SKM-1 (cell line): Measurements from ENCODE around the gene HECTD2.
"Not testable (repeated sequence)": the region's sequence is repeated elsewhere in the genome, so short reads cannot be mapped to it uniquely, and the experiment has no call there.

ENCODE experiments used
- DNase-seq: peaks from one replicate; lab custom pipeline; 2025; ENCODE audit not compliant: unreplicated experiment; lab: John Stamatoyannopoulos, UW

HECTD2 gene

GRCh38 chr10:91536111-91536510 is 126.0 kb downstream of the HECTD2 start:
- DNase-seq, result no peak

GRCh38 chr10:91536733-91537132 is 126.6 kb downstream of the HECTD2 start:
- DNase-seq, result no peak

DNA sequence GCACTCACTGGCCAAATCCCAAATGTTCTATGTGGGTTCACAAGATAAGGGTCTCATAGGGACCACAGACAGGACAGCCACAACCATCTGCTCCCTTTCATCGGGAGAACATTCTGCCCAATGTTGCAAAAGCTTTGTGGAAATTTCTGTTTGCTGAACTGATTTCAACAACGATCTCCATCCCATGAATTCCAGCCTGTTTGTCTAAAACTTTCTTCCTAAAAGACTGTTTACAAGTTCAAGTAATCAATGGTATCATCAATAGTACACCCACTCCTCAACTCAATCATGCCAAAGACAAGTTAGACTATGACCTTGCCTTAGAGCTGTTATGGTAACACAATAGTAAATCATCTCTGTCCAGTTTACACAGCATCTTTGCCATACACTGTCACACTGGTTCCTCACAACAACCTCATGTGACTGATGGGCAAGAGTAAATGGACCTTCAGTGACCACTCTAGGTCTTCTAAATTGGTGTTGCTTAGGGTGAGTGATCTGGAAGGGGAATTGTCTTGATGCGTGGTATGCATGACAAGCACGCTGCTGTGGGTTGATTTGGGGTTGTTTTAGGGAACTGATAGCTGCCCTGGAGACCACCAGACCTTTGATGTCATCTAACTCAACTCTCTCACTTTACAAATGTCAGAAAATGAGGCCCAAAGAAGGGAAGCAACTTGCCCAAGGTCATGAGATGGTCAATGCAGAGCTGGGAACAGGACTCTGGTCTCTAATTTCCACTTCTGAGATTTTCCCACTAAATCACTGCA is 127.7 kb downstream of the HECTD2 start:
- DNase-seq, result no peak

DNA sequence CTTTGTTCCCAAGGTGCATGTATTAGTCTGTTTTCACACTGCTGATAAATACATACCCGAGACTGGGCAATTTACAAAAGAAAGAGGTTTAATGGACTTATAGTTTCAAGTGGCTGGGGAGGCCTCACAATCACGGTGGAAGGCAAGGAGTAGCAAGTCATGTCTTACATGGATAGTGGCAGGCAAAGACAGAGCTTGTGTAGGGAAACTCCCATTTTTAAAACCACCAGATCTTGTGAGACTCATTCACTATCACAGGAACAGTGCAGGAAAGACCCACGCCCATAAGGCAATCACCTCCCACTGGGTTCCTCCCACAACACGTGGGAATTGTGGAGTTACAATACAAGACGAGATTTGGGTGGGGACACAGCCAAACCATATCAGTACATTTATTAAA is 129.8 kb downstream of the HECTD2 start:
- no peak for DNase-seq

DNA sequence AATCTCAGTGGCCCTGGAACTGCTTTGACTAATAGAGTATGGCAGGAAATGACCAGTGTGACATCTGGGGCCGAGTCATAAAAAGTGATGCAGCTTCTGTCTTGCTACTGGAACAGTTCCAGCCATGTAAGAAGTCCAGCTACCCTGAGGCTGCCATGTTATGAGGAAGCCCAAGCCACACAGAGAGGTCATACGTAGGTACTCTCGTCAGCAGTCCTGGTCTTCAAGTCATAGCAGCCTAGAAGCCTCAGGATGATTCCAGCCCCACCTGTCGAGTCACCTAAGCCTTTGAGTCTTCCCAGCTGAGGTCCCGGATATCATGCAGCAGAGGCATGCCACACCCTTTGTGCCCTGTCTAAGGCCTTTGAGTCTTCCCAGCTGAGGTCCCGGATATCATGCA is 130.6 kb downstream of the HECTD2 start:
- no peak for DNase-seq

DNA sequence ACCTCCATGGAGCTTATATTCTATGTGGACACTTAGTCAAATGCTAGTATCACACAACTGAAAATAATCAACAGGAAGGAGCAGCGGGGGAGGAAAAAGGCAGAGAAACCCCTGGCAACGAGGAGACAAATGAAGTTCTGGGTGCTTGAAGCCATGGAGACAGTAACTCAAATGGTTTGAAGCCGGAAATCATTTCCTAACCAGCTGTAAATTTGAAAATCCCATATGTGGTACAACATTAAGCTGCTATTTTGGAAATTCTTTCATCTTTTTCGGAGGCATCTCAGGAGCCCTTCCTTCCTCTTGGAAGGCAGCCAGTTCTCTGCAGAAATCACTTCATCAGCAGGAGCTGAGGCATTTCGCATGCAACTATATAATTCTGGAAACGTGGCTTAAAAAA is 131.3 kb downstream of the HECTD2 start:
- no peak for DNase-seq

DNA sequence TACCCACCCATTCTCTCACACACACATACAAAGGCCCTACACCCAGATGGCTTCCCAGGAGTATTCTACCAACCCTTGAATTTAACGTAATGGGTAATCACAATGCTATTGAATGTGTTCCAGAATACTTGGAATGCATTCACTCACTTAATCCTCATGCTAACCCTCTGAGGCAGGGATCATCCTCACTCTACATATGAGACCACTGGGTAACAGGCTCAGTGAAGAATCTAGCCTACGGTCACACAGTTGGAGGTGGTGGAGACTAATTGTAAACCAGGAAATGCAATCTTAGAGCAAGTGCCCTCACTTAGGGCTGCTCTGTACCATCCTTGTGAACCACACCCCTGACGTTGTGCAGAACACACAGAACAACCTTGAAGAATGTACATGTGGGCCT is 135.2 kb downstream of the HECTD2 start:
- no peak for DNase-seq

DNA sequence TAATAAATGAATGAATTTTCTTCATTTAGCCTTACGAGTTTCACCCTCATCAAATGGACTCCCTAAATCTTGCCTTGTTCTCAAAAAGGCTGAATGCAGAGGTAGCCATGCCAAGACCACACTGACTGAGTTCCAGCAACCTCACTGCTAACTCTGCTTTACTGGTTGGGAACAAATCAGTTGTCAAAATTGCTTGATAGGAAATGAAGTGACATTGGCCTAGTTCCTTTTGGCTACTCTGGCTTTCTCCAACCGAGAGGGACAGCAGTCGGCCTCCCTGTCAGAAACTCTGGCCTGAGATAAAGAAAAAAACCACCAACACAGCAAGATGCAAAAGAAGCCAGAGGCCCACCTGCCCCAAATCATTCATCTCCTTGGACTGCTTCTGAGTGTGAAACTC is 135.7 kb downstream of the HECTD2 start:
- no peak for DNase-seq

GRCh38 chr10:91549262-91549661 is 139.1 kb downstream of the HECTD2 start:
- DNase-seq, result no peak

DNA sequence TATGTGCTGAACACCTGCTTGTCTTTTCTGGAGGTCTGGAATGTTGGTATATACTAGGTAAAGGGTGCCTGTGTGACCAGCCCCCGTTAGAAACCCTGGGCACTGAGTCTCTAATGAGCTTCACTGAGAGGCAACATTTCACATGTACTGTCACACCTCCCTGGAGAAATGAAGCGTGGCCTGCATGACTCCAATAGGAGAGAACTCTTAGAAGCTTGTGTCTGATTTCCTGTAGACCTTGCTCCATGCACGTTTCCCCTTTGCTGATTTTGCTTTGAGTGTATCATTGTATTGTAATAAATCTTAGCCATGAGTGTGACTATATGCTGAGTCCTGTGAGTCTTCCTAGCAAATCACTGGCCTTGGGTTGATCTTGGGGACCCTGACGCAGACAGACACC is 139.9 kb downstream of the HECTD2 start:
- DNase-seq, result no peak

GRCh38 chr10:91551856-91552255 is 141.7 kb downstream of the HECTD2 start:
- DNase-seq, result no peak

- DNase-seq, result no peak
Measured at GRCh38 chr10:91552274-91553095, 142.3 kb downstream of the HECTD2 start.

DNA sequence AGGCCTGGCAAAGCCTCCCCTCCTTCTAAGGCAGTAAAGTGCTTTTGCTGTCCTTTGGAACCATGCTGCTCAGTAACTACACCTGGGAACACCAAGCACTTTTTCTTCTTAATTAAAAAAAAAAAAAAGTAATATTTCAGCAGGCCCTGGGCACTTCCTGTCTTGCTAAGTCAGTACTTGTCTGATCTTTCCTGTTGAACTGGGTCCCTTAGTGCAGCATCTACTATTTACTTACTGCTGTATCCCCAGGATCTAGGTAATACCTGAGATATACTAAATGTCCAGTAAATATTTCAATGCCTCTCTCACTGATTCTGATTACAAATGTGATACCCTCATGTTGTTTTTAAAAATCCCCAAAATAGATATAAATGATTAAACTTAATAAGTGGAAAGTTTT is 145.3 kb downstream of the HECTD2 start:
- DNase-seq, result no peak

DNA sequence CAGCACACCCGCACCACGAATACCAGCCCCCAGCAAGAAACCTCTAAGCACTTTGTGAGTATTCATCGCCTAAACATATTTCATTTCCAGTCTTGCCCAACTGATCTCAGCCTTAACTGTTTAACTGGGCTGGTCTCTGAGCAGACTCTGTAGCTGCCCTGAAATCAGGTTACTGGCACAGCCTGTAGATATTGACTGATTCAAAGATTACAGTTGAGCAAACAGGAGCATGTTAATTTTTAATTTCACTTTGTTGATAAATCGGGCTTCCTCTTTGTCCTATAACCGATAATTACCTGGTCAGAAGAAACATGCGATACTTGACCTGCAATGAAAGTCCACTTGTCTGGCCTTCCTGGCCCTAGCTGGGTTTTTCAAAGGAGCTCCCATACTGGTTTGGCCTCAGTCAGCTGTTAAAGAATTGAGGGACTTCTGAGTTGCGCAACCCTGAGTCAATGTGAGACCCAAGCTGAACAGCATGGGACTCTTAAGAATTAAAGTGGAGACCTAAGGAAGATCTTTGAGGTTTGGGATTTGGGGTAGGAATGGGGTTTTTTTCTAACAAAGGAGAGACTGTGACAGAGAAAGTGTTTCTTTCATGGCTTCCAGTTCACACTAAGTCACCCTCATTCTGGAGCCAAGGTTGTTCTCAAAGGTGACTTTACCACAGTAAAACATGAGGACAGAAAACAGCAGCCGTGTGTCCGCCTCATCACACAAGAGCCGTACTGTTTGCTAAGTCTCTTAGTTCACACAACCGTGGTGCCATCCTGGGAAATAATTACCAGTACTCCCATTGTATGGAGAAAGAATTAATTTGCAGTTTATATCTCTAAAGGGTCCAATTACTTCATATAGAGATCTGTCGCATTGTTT is 146.8 kb downstream of the HECTD2 start:
- no peak for DNase-seq

DNA sequence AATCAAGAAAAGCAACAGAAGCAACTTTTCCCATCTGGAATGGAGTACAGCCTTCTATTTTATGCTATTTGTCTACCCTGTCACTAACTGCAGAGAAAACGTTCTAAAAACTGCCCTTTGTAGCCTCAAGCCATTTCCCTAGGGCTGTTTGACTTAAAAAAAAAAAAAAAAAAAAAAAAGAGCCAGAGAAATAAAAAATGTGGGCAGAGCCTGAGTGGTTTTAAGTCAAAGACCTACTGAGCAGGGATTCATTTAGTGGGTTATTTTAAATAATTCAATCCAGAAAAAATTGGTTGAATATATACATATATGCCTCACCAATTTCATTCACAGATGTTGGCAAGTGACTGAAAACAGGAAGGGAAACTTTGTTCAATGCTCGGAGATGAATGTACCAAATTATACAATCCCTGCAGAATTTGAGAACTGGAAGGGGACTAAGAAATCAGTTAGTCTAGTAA is 147.5 kb downstream of the HECTD2 start:
- DNase-seq, result no peak

GRCh38 chr10:91558473-91558872 is 148.3 kb downstream of the HECTD2 start:
- no peak for DNase-seq

DNA sequence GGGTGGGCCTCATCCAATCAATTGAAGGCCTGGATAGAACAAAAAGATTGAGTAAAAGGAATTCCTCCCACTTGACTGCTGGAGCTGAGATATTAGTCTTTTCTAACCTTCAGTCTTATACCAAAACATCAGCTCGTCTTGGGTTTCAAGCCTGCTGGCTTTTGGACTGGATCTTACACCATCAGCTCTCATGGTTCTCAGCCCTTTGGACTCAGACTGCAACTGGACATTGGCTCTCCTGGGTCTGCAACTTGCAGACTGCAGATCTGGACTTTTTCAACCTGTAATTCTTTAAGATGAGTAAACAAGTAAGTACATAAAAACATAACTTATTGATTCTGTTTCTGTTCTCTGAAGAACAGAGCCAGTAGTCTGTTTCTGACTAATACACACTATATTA is 149.0 kb downstream of the HECTD2 start:
- DNase-seq, result no peak

DNA sequence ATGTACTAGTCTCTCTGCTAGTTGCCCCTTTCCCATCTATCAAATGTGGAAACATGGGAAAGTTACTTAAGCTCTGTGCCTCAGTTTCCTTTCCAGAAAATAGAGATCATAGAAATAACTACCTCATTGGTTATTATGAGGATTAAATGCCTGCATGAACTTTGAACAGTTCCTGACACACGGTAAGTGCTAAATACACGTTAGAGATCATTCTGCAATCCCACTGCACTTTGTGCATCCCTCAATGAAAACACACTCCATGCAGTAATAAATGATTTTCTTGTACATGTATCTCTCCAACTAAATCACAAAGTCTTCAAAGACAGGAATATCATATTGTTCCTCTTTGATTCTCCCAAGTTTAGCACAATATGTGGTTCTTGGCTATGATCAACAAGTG is 149.6 kb downstream of the HECTD2 start:
- DNase-seq, result no peak

DNA sequence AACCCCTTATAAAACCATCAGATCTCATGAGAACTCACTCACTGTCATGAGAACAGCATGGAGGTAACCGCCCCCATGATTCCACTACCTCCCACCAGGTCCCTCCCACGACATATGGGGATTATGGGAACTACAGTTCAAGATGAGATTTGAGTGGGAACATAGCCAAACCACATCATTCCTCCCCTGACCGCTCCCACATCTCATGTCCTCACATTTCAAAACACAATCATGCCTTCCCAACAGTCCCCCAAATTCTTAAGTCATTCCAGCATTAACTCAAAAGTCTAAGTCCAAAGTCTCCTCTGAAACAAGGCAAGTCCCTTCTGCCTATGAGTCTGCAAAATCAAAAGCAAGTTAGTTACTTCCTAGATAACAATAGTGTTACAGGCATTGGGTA is 150.7 kb downstream of the HECTD2 start:
- not testable (repeated sequence) for DNase-seq

- no peak for DNase-seq
Measured at GRCh38 chr10:91562839-91563581, 152.9 kb downstream of the HECTD2 start.

- DNase-seq, result no peak
Measured at GRCh38 chr10:91564026-91564425, 153.9 kb downstream of the HECTD2 start.
